Lower leg skin (tissue), 3 donors: Measurements from ENCODE around the gene TUT4.
"Not testable (repeated sequence)": the region's sequence is repeated elsewhere in the genome, so short reads cannot be mapped to it uniquely, and the experiment has no call there.

ENCODE experiments used
- POLR2A ChIP-seq, 2 donors: fragments of 450-650 bp; IDR thresholded peaks; one replicate each; pipeline ENCODE4 v1.6.1; 2016 to 2017; ENCODE audit warnings: antibody characterized with exemption in 2 of 2, mild to moderate bottlenecking in 1 of 2, moderate library complexity in 1 of 2
- TF ChIP-seq, protein P1 (sequence below), 3 donors: fragments of 450-650 bp; IDR thresholded peaks; one replicate each; pipeline ENCODE4 v1.5.1; 2016; ENCODE audit warnings: antibody characterized with exemption in 3 of 3, mild to moderate bottlenecking in 3 of 3, moderate library complexity in 2 of 3

GRCh38 chr1:52578066-52578465 is 25.2 kb upstream of the TUT4 start:
- TF ChIP-seq, protein P1, sequence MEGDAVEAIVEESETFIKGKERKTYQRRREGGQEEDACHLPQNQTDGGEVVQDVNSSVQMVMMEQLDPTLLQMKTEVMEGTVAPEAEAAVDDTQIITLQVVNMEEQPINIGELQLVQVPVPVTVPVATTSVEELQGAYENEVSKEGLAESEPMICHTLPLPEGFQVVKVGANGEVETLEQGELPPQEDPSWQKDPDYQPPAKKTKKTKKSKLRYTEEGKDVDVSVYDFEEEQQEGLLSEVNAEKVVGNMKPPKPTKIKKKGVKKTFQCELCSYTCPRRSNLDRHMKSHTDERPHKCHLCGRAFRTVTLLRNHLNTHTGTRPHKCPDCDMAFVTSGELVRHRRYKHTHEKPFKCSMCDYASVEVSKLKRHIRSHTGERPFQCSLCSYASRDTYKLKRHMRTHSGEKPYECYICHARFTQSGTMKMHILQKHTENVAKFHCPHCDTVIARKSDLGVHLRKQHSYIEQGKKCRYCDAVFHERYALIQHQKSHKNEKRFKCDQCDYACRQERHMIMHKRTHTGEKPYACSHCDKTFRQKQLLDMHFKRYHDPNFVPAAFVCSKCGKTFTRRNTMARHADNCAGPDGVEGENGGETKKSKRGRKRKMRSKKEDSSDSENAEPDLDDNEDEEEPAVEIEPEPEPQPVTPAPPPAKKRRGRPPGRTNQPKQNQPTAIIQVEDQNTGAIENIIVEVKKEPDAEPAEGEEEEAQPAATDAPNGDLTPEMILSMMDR (IDR thresholded peaks at IDR 0.05), result not testable (repeated sequence)
- not testable (repeated sequence) for TF ChIP-seq POLR2A (IDR thresholded peaks at IDR 0.05)
